CD4-positive, CD25-positive, alpha-beta regulatory T cell (primary cell): ENCODE data around the gene GORAB. TPM values are rescaled to one million over a fixed set of nuclear protein-coding genes. Genes with fewer than 3 reads are reported as not detected.

Experiments
- ATAC-seq, 2 donors: fragments of 150-1000 bp; cut with Tn5 transposase; one replicate each; pipeline ENCODE4 v1.10.0; 2021; ENCODE audit warnings: low read depth in 2 of 2, moderate number of reproducible peaks in 2 of 2, moderate library complexity in 1 of 2
- DNase-seq, 3 donors: peaks; one replicate each; pipeline versions ENCODE4 v3.0.0 to v3.0.0-alpha.2; 2012 to 2022; ENCODE audit warnings: mixed read lengths in 1 of 3
- H3K27ac ChIP-seq: one replicate; pipeline ENCODE4 v1.7.0; 2013; ENCODE audit warnings: mild to moderate bottlenecking, low read length; ENCODE audit not compliant: insufficient read depth, poor library complexity, severe bottlenecking
- H3K27me3 ChIP-seq: one replicate; pipeline ENCODE4 v1.7.0; 2013; ENCODE audit warnings: low read length; ENCODE audit not compliant: control insufficient read depth, insufficient read depth
- H3K36me3 ChIP-seq: one replicate; pipeline ENCODE4 v1.7.0; 2013; ENCODE audit warnings: mild to moderate bottlenecking, low read length, moderate library complexity; ENCODE audit not compliant: control insufficient read depth, insufficient read depth
- H3K4me1 ChIP-seq: 2 replicates; pipeline ENCODE4 v1.7.0; 2013; ENCODE audit warnings: mild to moderate bottlenecking, low read length; ENCODE audit not compliant: insufficient read depth, control insufficient read depth, poor library complexity, severe bottlenecking
- H3K4me3 ChIP-seq: one replicate; pipeline ENCODE4 v1.7.0; 2013; ENCODE audit warnings: low read depth, mild to moderate bottlenecking, low read length, moderate library complexity
- H3K9me3 ChIP-seq, 2 experiments: 1 replicate in 1 of 2; 2 replicates in 1 of 2; pipeline ENCODE4 v1.7.0; 2013; ENCODE audit warnings: low read length in 2 of 2, mild to moderate bottlenecking in 1 of 2, moderate library complexity in 1 of 2; ENCODE audit not compliant: control insufficient read depth in 2 of 2
- H3K27ac Mint-ChIP-seq, 3 donors: one replicate each; pipeline ENCODE4 v1.8.0; 2020 to 2022; ENCODE audit warnings: mild to moderate bottlenecking in 3 of 3, mixed read lengths in 3 of 3, moderate library complexity in 2 of 3
- H3K27me3 Mint-ChIP-seq: one replicate; pipeline ENCODE4 v1.8.0; 2022; ENCODE audit warnings: mild to moderate bottlenecking, mixed read lengths
- H3K36me3 Mint-ChIP-seq: one replicate; pipeline ENCODE4 v1.8.0; 2020; ENCODE audit warnings: mixed read lengths
- H3K4me1 Mint-ChIP-seq, 4 donors: one replicate each; pipeline ENCODE4 v1.8.0; 2020 to 2022; ENCODE audit warnings: mixed read lengths in 4 of 4, mild to moderate bottlenecking in 1 of 4
- H3K4me3 Mint-ChIP-seq, 4 donors: one replicate each; pipeline ENCODE4 v1.8.0; 2020 to 2022; ENCODE audit warnings: mild to moderate bottlenecking in 4 of 4, mixed read lengths in 4 of 4, moderate library complexity in 3 of 4
- H3K9me3 Mint-ChIP-seq, 7 donors: one replicate each; pipeline ENCODE4 v1.8.0; 2020 to 2022; ENCODE audit warnings: mixed read lengths in 7 of 7, mild to moderate bottlenecking in 3 of 7, moderate library complexity in 2 of 7
- polyA plus RNA-seq, 4 donors: library from polyadenylated mRNA; unstranded; fragments of 300-500 nt; fragmentation: Illumina TruSeq; gene quantifications; one replicate each; pipeline ENCODE4 v1.2.3, GENCODE V29; 2021
- total RNA-seq: library from RNA; stranded (reverse); gene quantifications from one replicate; pipeline ENCODE4 v1.2.3, GENCODE V29; 2022

GORAB gene
- total and polyA plus RNA-seq, 5 donors from 2014 or later, result 3.7 to 29.8 (median 4.9) TPM

- H3K27ac ChIP-seq, result no peak overlapping the region
- H3K4me3 ChIP-seq, result no peak overlapping the region
- Mint-ChIP-seq H3K9me3 (peaks cover 0 to 20% (median 7%) of the 10 kb centered on the region in 7 donors), H3K27ac (no peak overlapping the region), H3K36me3 (no peaks in the 10 kb centered on the region), H3K4me3 (no peak overlapping the region), H3K27me3 (peaks cover 40% of the 10 kb centered on the region), H3K4me1 (no peaks in the 10 kb centered on the region)
- peaks cover 9 to 14% of the 10 kb centered on the region in 2 experiments for H3K9me3 ChIP-seq
- H3K27me3 ChIP-seq, result peaks cover 13% of the 10 kb centered on the region
- H3K36me3 ChIP-seq, result no peaks in the 10 kb centered on the region
- no peaks in the 10 kb centered on the region for H3K4me1 ChIP-seq
- DNase-seq, result no peak
- ATAC-seq, result no peak
Observed at GRCh38 chr1:170593173-170594011, 61.4 kb downstream of the GORAB start.

- Mint-ChIP-seq H3K27ac (no peak overlapping the region), H3K27me3 (peaks cover 40% of the 10 kb centered on the region), H3K9me3 (peaks cover 0 to 20% (median 7%) of the 10 kb centered on the region in 7 donors), H3K36me3 (no peaks in the 10 kb centered on the region), H3K4me1 (no peaks in the 10 kb centered on the region), H3K4me3 (no peak overlapping the region)
- DNase-seq (no peak), ATAC-seq (no peak)
- Histone ChIP-seq H3K4me3 (no peak overlapping the region), H3K27me3 (peaks cover 10% of the 10 kb centered on the region), H3K36me3 (no peaks in the 10 kb centered on the region), H3K9me3 (peaks cover 9 to 14% of the 10 kb centered on the region in 2 experiments), H3K4me1 (no peaks in the 10 kb centered on the region), H3K27ac (no peak overlapping the region)
Observed at GRCh38 chr1:170594066-170594626, 62.2 kb downstream of the GORAB start.

- peaks cover 5% of the 10 kb centered on the region for H3K27me3 ChIP-seq
- Mint-ChIP-seq H3K4me1 (no peaks in the 10 kb centered on the region), H3K27me3 (peaks cover 23% of the 10 kb centered on the region), H3K27ac (no peak overlapping the region), H3K9me3 (peaks cover 0 to 26% (median 11%) of the 10 kb centered on the region in 7 donors), H3K4me3 (no peak overlapping the region), H3K36me3 (no peaks in the 10 kb centered on the region)
- peaks cover 10 to 14% of the 10 kb centered on the region in 2 experiments for H3K9me3 ChIP-seq
- ATAC-seq (no peak), DNase-seq (no peak)
- no peak overlapping the region for H3K4me3 ChIP-seq
- no peaks in the 10 kb centered on the region for H3K4me1 ChIP-seq
- H3K36me3 ChIP-seq, result no peaks in the 10 kb centered on the region
- H3K27ac ChIP-seq, result no peak overlapping the region
Observed at GRCh38 chr1:170596701-170597100, 64.7 kb downstream of the GORAB start.

GRCh38 chr1:170598618-170599017, 66.7 kb downstream of the GORAB start:
- no peaks in the 10 kb centered on the region for H3K36me3 Mint-ChIP-seq
- H3K4me3 Mint-ChIP-seq, result no peak overlapping the region
- Histone ChIP-seq H3K9me3 (peaks cover 16 to 17% of the 10 kb centered on the region in 2 experiments), H3K4me3 (no peak overlapping the region), H3K27me3 (no peaks in the 10 kb centered on the region), H3K4me1 (no peaks in the 10 kb centered on the region), H3K27ac (no peak overlapping the region), H3K36me3 (no peaks in the 10 kb centered on the region)
- H3K9me3 Mint-ChIP-seq, result peaks cover 0 to 39% (median 16%) of the 10 kb centered on the region in 7 donors
- no peaks in the 10 kb centered on the region for H3K4me1 Mint-ChIP-seq
- DNase-seq, result no peak
- no peak overlapping the region for H3K27ac Mint-ChIP-seq
- H3K27me3 Mint-ChIP-seq, result peaks cover 15% of the 10 kb centered on the region
- ATAC-seq, result no peak

- no peaks in the 10 kb centered on the region for H3K4me1 Mint-ChIP-seq
- peaks cover 16 to 17% of the 10 kb centered on the region in 2 experiments for H3K9me3 ChIP-seq
- H3K9me3 Mint-ChIP-seq, result peaks cover 0 to 39% (median 16%) of the 10 kb centered on the region in 7 donors
Observed at GRCh38 chr1:170599033-170599432, 67.1 kb downstream of the GORAB start.

GRCh38 chr1:170601866-170602265, 69.9 kb downstream of the GORAB start:
- no peaks in the 10 kb centered on the region for H3K36me3 ChIP-seq
- no peak overlapping the region for H3K4me3 ChIP-seq
- ATAC-seq (no peak), DNase-seq (no peak)
- H3K27ac ChIP-seq, result no peak overlapping the region
- H3K27me3 Mint-ChIP-seq, result peaks cover 4% of the 10 kb centered on the region
- H3K9me3 ChIP-seq, result peaks cover 4 to 12% of the 10 kb centered on the region in 2 experiments
- no peaks in the 10 kb centered on the region for H3K4me1 ChIP-seq
- no peak overlapping the region for H3K27ac Mint-ChIP-seq
- no peak overlapping the region for H3K4me3 Mint-ChIP-seq
- H3K36me3 Mint-ChIP-seq, result no peaks in the 10 kb centered on the region
- H3K4me1 Mint-ChIP-seq, result no peaks in the 10 kb centered on the region
- no peaks in the 10 kb centered on the region for H3K27me3 ChIP-seq
- H3K9me3 Mint-ChIP-seq, result peaks cover 0 to 29% (median 12%) of the 10 kb centered on the region in 7 donors

More at GRCh38 chr1:170599033-170599432, 67.1 kb downstream of the GORAB start:
- Mint-ChIP-seq H3K27ac (no peak overlapping the region), H3K36me3 (no peaks in the 10 kb centered on the region), H3K4me3 (no peak overlapping the region), H3K27me3 (peaks cover 15% of the 10 kb centered on the region)
- Histone ChIP-seq H3K4me1 (no peaks in the 10 kb centered on the region), H3K4me3 (no peak overlapping the region), H3K27ac (no peak overlapping the region), H3K27me3 (no peaks in the 10 kb centered on the region), H3K36me3 (no peaks in the 10 kb centered on the region)
- ATAC-seq (no peak), DNase-seq (no peak)
